Naive B cell (primary cell): Measurements from ENCODE around the gene TMEM132D. TPM values are rescaled to one million over a fixed set of nuclear protein-coding genes. Genes with fewer than 3 reads are reported as not detected.

Source experiments
- ATAC-seq, 2 donors: fragments of 150-1000 bp; cut with Tn5 transposase; 2 replicates each; pipeline ENCODE4 v1.10.0; 2021; ENCODE audit warnings: low read depth in 2 of 2, mild to moderate bottlenecking in 2 of 2, moderate library complexity in 2 of 2
- DNase-seq: peaks from one replicate; pipeline ENCODE4 v3.0.0; 2022
- H3K27ac Mint-ChIP-seq, 6 donors: one replicate each; pipeline ENCODE4 v1.8.0; 2020 to 2022; ENCODE audit warnings: mild to moderate bottlenecking in 6 of 6, mixed read lengths in 6 of 6, moderate library complexity in 5 of 6, inconsistent platforms in 2 of 6
- H3K27me3 Mint-ChIP-seq, 3 donors: one replicate each; pipeline ENCODE4 v1.8.0; 2021 to 2022; ENCODE audit warnings: mixed read lengths in 3 of 3, mild to moderate bottlenecking in 1 of 3
- H3K36me3 Mint-ChIP-seq, 2 donors: one replicate each; pipeline ENCODE4 v1.8.0; 2020 to 2022; ENCODE audit warnings: mixed read lengths in 2 of 2, inconsistent platforms in 1 of 2, mild to moderate bottlenecking in 1 of 2
- H3K4me1 Mint-ChIP-seq, 3 donors: one replicate each; pipeline ENCODE4 v1.8.0; 2020 to 2022; ENCODE audit warnings: mixed read lengths in 3 of 3, inconsistent platforms in 1 of 3, mild to moderate bottlenecking in 1 of 3, moderate library complexity in 1 of 3
- H3K4me3 Mint-ChIP-seq, 8 donors: one replicate each; pipeline ENCODE4 v1.8.0; 2020 to 2022; ENCODE audit warnings: mild to moderate bottlenecking in 8 of 8, mixed read lengths in 8 of 8, moderate library complexity in 8 of 8, inconsistent platforms in 2 of 8
- H3K9me3 Mint-ChIP-seq, 7 donors: one replicate each; pipeline ENCODE4 v1.8.0; 2020 to 2022; ENCODE audit warnings: mixed read lengths in 7 of 7, mild to moderate bottlenecking in 5 of 7, inconsistent platforms in 2 of 7, moderate library complexity in 1 of 7
- polyA plus RNA-seq, 6 donors: library from polyadenylated mRNA; unstranded; fragments of 300-500 nt; fragmentation: Illumina TruSeq; gene quantifications; one replicate each; pipeline ENCODE4 v1.2.3, GENCODE V29; 2021; ENCODE audit warnings: low read depth in 6 of 6

The TMEM132D gene
- polyA plus RNA-seq, 6 donors from 2014 or later, result not detected

DNA sequence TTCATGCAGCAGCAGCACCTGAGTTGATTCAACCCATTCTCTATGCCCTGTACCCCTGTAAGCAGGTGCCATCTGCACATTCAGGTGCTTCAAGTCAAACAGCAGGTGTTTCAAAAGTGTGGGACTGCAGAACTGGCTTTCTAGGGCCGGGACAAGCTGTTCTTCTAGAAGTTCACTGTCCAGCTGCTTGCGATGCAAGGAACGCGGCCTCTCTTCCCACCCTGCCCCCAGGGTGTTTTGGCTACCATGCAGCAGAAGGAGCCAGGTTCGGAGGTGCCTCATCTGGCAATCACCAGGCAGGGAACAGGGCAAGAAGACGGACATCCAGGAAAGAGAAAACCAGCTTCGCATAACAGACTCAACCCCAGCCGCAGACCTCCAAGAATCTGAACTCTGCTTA is 35.2 kb downstream of the TMEM132D start:
- H3K9me3 Mint-ChIP-seq, result peaks cover 3 to 38% (median 6%) of the 10 kb centered on the region in 7 donors
- ATAC-seq, result no peak

DNA sequence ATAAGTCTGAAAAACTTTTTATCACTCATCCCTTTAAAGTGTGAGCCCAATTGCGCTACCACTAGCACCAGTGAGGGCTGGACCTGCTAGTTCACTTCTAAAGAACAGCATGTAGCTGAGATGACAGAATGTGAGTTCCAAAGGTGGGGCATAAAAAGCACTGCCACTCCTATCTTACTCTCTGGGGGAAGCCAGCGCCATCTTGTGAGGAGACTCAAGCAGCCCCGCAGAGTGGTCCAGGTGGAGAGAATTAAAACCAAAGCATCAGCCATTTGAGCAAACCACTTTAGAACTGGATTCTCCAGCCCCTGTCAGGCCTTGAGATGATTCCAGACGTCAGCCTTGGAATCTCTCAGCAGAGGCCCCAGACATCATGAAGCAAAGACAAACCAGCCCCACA is 39.9 kb downstream of the TMEM132D start:
- peaks cover 4 to 26% (median 6%) of the 10 kb centered on the region in 7 donors for H3K9me3 Mint-ChIP-seq
- no peaks in the 10 kb centered on the region for H3K27me3 Mint-ChIP-seq
- no peak overlapping the region for H3K4me3 Mint-ChIP-seq
- H3K36me3 Mint-ChIP-seq, result no peaks in the 10 kb centered on the region
- H3K4me1 Mint-ChIP-seq, result no peaks in the 10 kb centered on the region
- no peak overlapping the region for H3K27ac Mint-ChIP-seq
- DNase-seq, result no peak
- ATAC-seq, result no peak

More for the DNA sequence above, 35.2 kb downstream of the TMEM132D start:
- no peaks in the 10 kb centered on the region for H3K36me3 Mint-ChIP-seq
- DNase-seq, result no peak
- H3K27ac Mint-ChIP-seq, result no peak overlapping the region
- H3K4me1 Mint-ChIP-seq, result no peaks in the 10 kb centered on the region
- H3K27me3 Mint-ChIP-seq, result peaks cover 0 to 8% (median 4%) of the 10 kb centered on the region in 3 donors
- no peak overlapping the region for H3K4me3 Mint-ChIP-seq

DNA sequence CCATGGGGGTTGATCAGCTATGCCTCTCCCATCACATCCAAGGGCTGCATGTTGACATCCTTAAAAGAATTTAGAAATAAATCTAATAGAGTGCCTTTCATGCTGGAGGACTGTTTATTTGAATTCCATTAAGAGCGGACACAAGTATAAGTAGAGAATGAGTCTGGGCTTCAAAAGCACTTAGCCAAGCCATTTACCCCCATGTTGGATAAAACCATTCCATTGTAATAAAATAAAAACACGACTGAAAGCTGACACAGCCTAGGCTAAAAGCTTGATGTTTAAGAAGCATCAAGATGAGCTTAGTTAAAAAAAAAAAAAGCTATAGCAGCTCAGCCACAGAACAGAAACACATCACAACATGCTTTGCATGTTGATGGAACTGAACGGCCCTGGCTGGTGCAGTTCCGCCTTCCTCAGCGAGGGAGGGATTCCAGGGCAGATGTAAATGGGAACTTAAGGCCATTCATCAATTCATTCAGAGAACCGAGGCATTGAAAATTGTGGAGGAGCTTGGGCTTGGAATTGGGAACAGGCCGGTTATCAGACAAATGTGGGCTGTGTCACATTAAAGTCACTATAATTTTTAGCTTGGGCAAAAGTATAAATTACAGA is 41.2 kb downstream of the TMEM132D start:
- Mint-ChIP-seq H3K9me3 (peaks cover 4 to 26% (median 6%) of the 10 kb centered on the region in 7 donors), H3K4me1 (no peaks in the 10 kb centered on the region), H3K4me3 (no peak overlapping the region), H3K36me3 (no peaks in the 10 kb centered on the region), H3K27me3 (no peaks in the 10 kb centered on the region), H3K27ac (no peak overlapping the region)
- ATAC-seq, result no peak
- DNase-seq, result no peak

DNA sequence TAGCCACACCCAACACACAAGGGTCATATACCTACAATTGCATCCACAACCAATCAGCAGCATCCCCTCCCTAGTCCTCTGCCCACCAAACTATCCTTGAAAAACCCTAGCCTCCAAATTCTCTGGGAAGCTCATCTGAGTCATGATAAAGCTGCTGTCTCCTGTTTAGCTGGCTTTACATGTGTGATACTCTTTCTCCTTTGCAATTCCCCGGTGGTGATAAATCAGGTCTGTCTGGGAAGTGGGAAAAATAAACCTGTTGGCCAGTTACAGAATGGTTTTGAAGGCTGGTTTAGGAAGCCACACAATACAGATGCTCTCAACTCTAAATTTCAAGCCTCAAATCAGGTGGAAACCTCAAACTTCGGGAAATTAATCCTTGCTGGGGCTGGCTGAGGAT is 41.9 kb downstream of the TMEM132D start:
- no peaks in the 10 kb centered on the region for H3K27me3 Mint-ChIP-seq
- H3K9me3 Mint-ChIP-seq, result peaks cover 4 to 26% (median 6%) of the 10 kb centered on the region in 7 donors
- H3K27ac Mint-ChIP-seq, result no peak overlapping the region
- DNase-seq, result no peak
- H3K36me3 Mint-ChIP-seq, result no peaks in the 10 kb centered on the region
- H3K4me3 Mint-ChIP-seq, result no peak overlapping the region
- no peaks in the 10 kb centered on the region for H3K4me1 Mint-ChIP-seq
- no peak for ATAC-seq

DNA sequence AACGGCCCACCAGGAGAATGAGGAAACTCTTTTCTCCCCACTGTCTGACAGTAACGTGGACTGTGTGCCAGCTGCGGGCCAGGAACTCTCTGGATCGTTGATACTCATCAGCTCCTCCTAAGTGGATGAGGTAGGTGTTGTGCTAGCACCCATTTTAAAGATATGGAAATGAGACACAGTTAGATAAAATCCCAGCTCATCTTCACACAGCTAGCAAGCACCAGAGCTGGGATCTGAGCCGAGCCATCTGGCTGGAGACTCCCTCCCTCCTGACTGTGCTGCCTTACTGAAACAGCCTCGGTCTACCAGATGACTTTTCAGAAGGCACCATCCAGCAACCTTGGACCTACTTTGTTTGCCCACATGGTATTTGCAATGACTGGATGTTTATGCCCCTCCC is 49.2 kb downstream of the TMEM132D start:
- ATAC-seq (no peak), DNase-seq (no peak)
- Mint-ChIP-seq H3K27ac (no peak overlapping the region), H3K27me3 (no peaks in the 10 kb centered on the region), H3K9me3 (no peaks in the 10 kb centered on the region), H3K4me1 (no peaks in the 10 kb centered on the region), H3K4me3 (no peak overlapping the region), H3K36me3 (no peaks in the 10 kb centered on the region)

DNA sequence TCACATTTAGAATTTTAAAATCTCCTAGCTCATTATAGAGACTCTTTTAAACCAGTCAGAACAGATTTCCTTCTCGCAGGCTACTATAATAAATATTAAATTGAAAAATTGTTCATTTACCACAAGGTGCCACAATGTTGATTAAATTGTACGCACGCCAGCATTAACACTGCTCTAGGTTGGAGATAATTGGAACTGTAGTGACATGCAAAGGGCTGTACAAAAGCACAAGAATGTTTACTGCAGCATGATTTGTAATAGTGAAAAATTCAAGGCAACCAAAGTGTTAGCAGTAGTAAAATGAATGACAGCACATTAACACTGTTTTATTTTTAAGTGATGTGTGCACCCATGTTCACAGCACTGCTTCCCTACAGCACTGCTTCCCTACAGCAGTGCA is 52.5 kb downstream of the TMEM132D start:
- H3K36me3 Mint-ChIP-seq, result no peaks in the 10 kb centered on the region
- ATAC-seq, result no peak
- no peak overlapping the region for H3K27ac Mint-ChIP-seq
- H3K4me1 Mint-ChIP-seq, result no peaks in the 10 kb centered on the region
- DNase-seq, result no peak
- peaks cover 0 to 2% (median 0%) of the 10 kb centered on the region in 7 donors for H3K9me3 Mint-ChIP-seq
- peaks cover 0 to 6% (median 0%) of the 10 kb centered on the region in 3 donors for H3K27me3 Mint-ChIP-seq
- H3K4me3 Mint-ChIP-seq, result no peak overlapping the region

DNA sequence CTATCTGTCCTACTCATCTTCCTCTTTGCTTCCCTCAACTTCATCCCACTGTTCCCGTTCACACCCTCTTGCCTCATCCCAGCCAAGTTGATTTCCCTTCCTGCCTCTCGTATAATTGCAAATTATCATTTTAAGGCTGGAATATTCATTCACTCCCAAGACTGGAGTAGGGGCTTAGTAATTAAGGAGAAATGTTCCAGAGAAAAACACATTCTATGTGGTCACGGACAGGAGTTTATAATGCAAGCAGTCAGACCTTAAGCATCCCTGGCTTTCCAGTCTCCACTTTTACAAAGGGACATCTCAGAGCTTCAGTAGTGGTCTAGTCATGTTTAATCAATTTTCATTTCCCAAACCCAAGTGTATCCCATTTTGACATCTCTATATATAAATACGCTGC is 54.9 kb downstream of the TMEM132D start:
- Mint-ChIP-seq H3K36me3 (no peaks in the 10 kb centered on the region), H3K4me3 (no peak overlapping the region), H3K27me3 (peaks cover 0 to 6% (median 0%) of the 10 kb centered on the region in 3 donors), H3K27ac (no peak overlapping the region), H3K9me3 (peaks cover 0 to 3% (median 0%) of the 10 kb centered on the region in 7 donors), H3K4me1 (no peaks in the 10 kb centered on the region)
- ATAC-seq, result no peak
- DNase-seq, result no peak

DNA sequence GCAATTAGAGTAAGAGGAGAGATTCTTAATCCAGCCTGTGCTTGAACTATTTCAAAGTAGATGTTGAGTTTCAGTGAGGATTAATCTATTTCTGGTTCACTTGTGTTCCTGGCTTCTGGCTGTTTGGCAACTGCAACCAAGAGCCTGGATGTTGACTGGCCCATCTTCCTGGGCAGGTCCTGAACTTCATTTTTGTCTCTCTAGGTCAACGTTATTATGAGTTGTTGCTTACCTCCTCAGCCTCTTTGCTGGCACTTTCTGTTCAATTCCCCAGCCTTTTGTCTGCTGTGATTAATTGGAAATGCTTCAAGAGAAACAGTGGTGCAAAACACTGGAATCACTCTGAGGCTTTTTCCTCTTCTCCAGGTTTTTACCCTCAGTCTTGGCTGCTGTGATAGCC is 56.8 kb downstream of the TMEM132D start:
- ATAC-seq (no peak), DNase-seq (no peak)
- no peaks in the 10 kb centered on the region for H3K36me3 Mint-ChIP-seq
- H3K9me3 Mint-ChIP-seq, result peaks cover 0 to 3% (median 0%) of the 10 kb centered on the region in 7 donors
- H3K27me3 Mint-ChIP-seq, result peaks cover 0 to 6% (median 0%) of the 10 kb centered on the region in 3 donors
- no peak overlapping the region for H3K4me3 Mint-ChIP-seq
- H3K27ac Mint-ChIP-seq, result no peak overlapping the region
- H3K4me1 Mint-ChIP-seq, result no peaks in the 10 kb centered on the region

DNA sequence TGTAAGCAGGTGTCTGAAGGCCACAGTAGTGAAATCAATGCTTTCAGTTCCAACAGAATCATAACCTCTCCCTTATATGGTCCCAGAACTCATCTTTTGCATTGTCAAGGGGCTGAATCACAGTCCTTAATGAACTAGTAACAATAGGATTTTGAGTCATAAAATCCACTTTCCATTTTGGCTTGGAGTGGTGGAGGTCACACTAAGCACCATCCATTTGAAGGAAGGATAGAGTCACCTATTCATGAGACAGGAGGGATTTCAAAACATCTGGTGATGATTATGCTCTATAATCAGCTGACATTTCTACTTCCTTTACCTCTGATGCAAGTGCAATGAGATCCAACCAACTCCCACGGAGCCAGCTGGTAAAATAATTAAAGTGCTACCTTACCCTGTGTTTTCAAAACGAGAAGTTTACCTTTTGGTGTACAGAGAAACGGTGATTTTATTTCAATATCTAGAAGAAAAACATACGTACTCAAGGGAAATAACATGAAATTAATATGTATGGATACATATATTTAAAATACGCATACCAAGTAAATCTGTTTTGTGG is 59.1 kb downstream of the TMEM132D start:
- Mint-ChIP-seq H3K4me1 (no peaks in the 10 kb centered on the region), H3K36me3 (no peaks in the 10 kb centered on the region), H3K27me3 (peaks cover 0 to 6% (median 0%) of the 10 kb centered on the region in 3 donors), H3K9me3 (peaks cover 0 to 3% (median 0%) of the 10 kb centered on the region in 7 donors), H3K4me3 (no peak overlapping the region), H3K27ac (no peak overlapping the region)
- DNase-seq (no peak), ATAC-seq (no peak)

DNA sequence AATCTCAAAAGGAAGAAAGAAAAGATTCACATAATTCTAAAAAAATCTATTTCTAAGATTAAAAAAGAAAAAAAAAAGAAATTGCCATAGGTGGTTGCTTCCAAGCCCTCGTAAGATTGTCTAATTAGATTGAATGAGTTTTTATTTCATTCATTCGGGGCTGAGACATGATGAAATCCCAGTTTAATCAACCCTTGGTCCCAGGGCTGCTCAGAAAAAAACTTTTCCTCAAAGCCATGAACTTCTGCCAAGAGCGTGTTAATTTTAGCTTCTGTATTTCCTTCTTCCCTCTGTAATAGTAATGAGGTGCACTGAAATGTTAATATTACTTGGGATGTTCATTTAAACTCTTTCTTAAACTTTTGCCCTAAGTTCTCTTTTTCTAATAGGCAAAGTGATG is 62.6 kb downstream of the TMEM132D start:
- no peaks in the 10 kb centered on the region for H3K36me3 Mint-ChIP-seq
- H3K9me3 Mint-ChIP-seq, result no peaks in the 10 kb centered on the region
- no peak overlapping the region for H3K4me3 Mint-ChIP-seq
- H3K27me3 Mint-ChIP-seq, result no peaks in the 10 kb centered on the region
- H3K4me1 Mint-ChIP-seq, result no peaks in the 10 kb centered on the region
- no peak overlapping the region for H3K27ac Mint-ChIP-seq
- ATAC-seq, result no peak
- no peak for DNase-seq

DNA sequence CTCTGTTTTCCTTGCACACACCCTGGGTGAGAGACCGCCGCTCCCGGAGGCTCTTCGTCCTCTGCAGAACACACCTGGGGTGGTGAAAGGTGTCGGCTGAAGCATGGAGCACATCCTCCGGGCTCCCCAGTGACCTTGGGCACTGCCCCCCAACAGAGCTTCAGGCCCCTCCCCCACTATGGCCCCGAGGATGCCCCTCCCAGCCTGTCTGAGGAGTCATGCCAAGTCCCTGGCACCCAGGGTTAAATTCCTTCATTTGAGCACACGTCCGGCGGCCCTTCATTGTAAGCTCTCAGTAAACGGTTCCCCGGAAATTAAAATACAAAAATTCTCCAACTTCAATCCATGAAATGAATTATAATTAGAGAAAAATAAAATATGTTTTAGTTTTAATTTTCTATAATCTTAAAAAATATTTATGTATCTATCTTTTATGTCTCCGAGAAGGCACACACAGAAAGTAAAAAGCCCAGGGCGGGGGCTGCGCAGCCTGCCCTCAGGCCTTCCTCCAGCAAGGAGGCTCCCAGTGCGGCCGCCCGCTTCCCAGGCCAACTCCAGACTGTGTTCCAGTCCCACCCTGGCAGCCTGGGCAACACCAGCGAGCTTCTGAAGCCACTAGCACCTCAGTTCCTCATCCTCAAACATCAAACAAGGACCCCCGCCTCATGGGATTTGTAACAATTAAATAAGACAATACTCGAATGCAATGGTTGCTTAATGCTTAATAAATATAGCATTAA is 63.5 kb downstream of the TMEM132D start:
- no peak overlapping the region for H3K27ac Mint-ChIP-seq
- H3K9me3 Mint-ChIP-seq, result no peaks in the 10 kb centered on the region

DNA sequence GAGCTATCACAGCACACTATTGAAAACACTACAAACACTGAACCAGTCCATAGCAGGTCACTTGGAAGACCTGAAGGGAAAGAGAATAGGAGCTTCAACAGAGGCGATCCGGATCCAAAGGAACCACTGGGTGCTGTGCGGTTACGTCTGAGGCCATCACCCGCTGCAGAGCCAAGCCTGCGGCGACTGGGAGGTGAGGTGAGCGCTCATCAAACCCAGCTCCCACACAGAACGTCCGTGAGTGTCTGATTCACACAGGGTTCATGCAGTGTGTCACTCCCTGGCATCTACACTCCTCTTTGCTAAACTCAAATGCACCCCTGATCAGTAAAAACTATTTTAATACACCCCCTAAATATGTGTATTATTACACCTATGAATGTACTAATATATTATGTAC is 64.1 kb downstream of the TMEM132D start:
- H3K27ac Mint-ChIP-seq, result no peak overlapping the region
- no peak overlapping the region for H3K4me3 Mint-ChIP-seq
- no peaks in the 10 kb centered on the region for H3K4me1 Mint-ChIP-seq
- no peaks in the 10 kb centered on the region for H3K27me3 Mint-ChIP-seq
- ATAC-seq, result no peak
- DNase-seq, result no peak
- H3K9me3 Mint-ChIP-seq, result no peaks in the 10 kb centered on the region
- H3K36me3 Mint-ChIP-seq, result no peaks in the 10 kb centered on the region

More for the DNA sequence above, 63.5 kb downstream of the TMEM132D start:
- Mint-ChIP-seq H3K27me3 (no peaks in the 10 kb centered on the region), H3K4me1 (no peaks in the 10 kb centered on the region), H3K36me3 (no peaks in the 10 kb centered on the region), H3K4me3 (no peak overlapping the region)
- no peak for DNase-seq
- no peak for ATAC-seq

DNA sequence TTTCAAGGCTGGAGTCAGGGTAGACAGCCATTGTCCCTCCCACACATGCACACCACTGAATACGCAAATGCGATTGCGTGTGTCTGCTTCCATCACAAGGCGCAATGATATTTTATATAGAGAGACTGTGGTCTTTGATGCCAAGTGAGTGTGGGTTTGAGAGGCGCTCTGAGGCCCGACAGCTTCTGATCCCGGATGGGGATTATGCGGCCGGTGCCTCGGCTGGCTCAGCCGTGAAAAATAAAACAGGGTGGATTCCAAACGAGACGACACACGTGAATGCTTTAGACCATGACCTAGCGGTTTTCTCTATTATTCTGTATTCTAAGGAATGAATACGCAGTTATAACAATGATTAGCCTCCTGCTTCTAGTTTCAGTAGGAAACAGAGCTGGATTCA is 72.5 kb downstream of the TMEM132D start:
- H3K36me3 Mint-ChIP-seq, result no peaks in the 10 kb centered on the region
- ATAC-seq (no peak), DNase-seq (no peak)
- H3K9me3 Mint-ChIP-seq, result peaks cover 0 to 7% (median 2%) of the 10 kb centered on the region in 7 donors
- no peaks in the 10 kb centered on the region for H3K27me3 Mint-ChIP-seq
- H3K27ac Mint-ChIP-seq, result no peak overlapping the region
- H3K4me1 Mint-ChIP-seq, result no peaks in the 10 kb centered on the region
- no peak overlapping the region for H3K4me3 Mint-ChIP-seq

DNA sequence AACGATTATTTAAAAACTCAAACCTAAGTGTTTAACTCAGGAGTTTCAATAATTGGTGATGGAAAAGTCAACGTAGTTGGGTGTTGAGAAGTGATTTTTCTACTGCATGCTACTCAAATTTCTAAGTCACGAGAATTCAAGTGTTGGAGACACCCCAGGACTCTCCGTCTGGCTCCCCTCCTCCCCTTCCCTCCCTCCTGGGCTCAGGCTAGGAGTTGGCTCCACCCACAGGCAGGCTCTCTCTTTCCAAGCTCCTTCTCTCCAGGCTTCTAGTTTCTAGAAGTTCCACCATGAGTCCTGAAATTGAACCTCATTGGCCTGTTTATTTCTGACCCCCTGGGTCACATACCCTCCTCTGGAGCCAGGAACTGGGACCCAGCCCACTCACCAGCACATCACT is 73.0 kb downstream of the TMEM132D start:
- Mint-ChIP-seq H3K36me3 (no peaks in the 10 kb centered on the region), H3K4me3 (no peak overlapping the region), H3K4me1 (no peaks in the 10 kb centered on the region), H3K9me3 (peaks cover 0 to 7% (median 2%) of the 10 kb centered on the region in 7 donors), H3K27ac (no peak overlapping the region), H3K27me3 (no peaks in the 10 kb centered on the region)
- DNase-seq, result no peak
- ATAC-seq, result no peak
